AG04449 (cell line): ENCODE measurements around the gene FNDC3B.

Experiments
- CTCF ChIA-PET: fragments of 350-600 bp; formaldehyde crosslinking; extraction: SDS; loops from one replicate; lab custom pipeline; 2021; ENCODE audit warnings: antibody characterized with exemption; lab: Yijun Ruan, JAX
- POLR2A ChIA-PET: fragments of 400-600, 350-600 bp; formaldehyde crosslinking; extraction: SDS; loops from one replicate; lab custom pipeline; 2020; ENCODE audit warnings: antibody characterized with exemption, inconsistent platforms; lab: Yijun Ruan, JAX
- DNase-seq: peaks from one replicate; pipeline ENCODE4 v3.0.0-alpha.2; 2010; ENCODE audit warnings: low read depth, low spot score
- H3K4me3 ChIP-seq: 2 replicates; pipeline ENCODE4 v1.5.1; 2011; ENCODE audit warnings: low read depth, mild to moderate bottlenecking, control low read depth, low read length
- CTCF ChIP-seq: IDR thresholded peaks from one replicate; pipeline ENCODE4 v1.5.1; 2011; ENCODE audit warnings: mild to moderate bottlenecking, moderate library complexity, low read length, control low read depth, inconsistent platforms; ENCODE audit not compliant: insufficient read depth; ENCODE audit errors: missing control alignments

Gene FNDC3B

GRCh38 chr3:172163320-172163719, 123.9 kb downstream of the FNDC3B start:
- POLR2A ChIA-PET, result no interaction called here
- TF ChIP-seq CTCF, result no peak
- DNase-seq, result no peak
- CTCF ChIA-PET, result no interaction called here
- no peak overlapping the region for H3K4me3 ChIP-seq

GRCh38 chr3:172164620-172165362, 125.4 kb downstream of the FNDC3B start:
- no peak for DNase-seq
- TF ChIP-seq CTCF, result no peak
- H3K4me3 ChIP-seq, result no peak overlapping the region
- CTCF ChIA-PET, result no interaction called here
- POLR2A ChIA-PET, result no interaction called here

- no peak for DNase-seq
- H3K4me3 ChIP-seq, result no peak overlapping the region
- TF ChIP-seq CTCF, result no peak
- POLR2A ChIA-PET, result no interaction called here
- CTCF ChIA-PET, result no interaction called here
Observed at GRCh38 chr3:172166261-172166660, 126.9 kb downstream of the FNDC3B start.

GRCh38 chr3:172166890-172167289, 127.5 kb downstream of the FNDC3B start:
- CTCF ChIA-PET, result no interaction called here
- no peak for DNase-seq

GRCh38 chr3:172167892-172168648, 128.7 kb downstream of the FNDC3B start:
- ChIA-PET POLR2A (no interaction called here), CTCF (interaction anchor here (1.3 kb wide), 1 partner anchor 174 kb away, joined by 4 read pairs; no protein-coding TSS in a partner anchor)
- TF ChIP-seq CTCF, result no peak
- no peak for DNase-seq
- H3K4me3 ChIP-seq, result no peak overlapping the region

More at GRCh38 chr3:172166890-172167289, 127.5 kb downstream of the FNDC3B start:
- POLR2A ChIA-PET, result no interaction called here
- TF ChIP-seq CTCF, result no peak
- H3K4me3 ChIP-seq, result no peak overlapping the region

- CTCF ChIA-PET, result interaction anchor here (0.8 kb wide), 1 partner anchor 128 kb away, joined by 3 read pairs; no protein-coding TSS in a partner anchor
Observed at GRCh38 chr3:172170073-172170709, 130.8 kb downstream of the FNDC3B start.

More at GRCh38 chr3:172170073-172170709, 130.8 kb downstream of the FNDC3B start:
- POLR2A ChIA-PET, result no interaction called here
- TF ChIP-seq CTCF, result no peak
- DNase-seq, result no peak
- no peak overlapping the region for H3K4me3 ChIP-seq
